Astrocyte (in vitro differentiated cells and primary cell): ENCODE measurements around the gene ZDHHC8.

Experiments used
- EZH2 ChIP-seq: IDR thresholded peaks from 2 replicates; pipeline ENCODE4 v1.6.1; 2012; ENCODE audit warnings: mild to moderate bottlenecking, low read length, inconsistent platforms; ENCODE audit not compliant: insufficient read depth
- TF ChIP-seq, protein P1 (sequence below): IDR thresholded peaks from 2 replicates; pipeline ENCODE4 v1.5.1; 2011; ENCODE audit warnings: low read depth, mild to moderate bottlenecking, inconsistent platforms, low read length, moderate library complexity; ENCODE audit not compliant: insufficient read depth

DNA sequence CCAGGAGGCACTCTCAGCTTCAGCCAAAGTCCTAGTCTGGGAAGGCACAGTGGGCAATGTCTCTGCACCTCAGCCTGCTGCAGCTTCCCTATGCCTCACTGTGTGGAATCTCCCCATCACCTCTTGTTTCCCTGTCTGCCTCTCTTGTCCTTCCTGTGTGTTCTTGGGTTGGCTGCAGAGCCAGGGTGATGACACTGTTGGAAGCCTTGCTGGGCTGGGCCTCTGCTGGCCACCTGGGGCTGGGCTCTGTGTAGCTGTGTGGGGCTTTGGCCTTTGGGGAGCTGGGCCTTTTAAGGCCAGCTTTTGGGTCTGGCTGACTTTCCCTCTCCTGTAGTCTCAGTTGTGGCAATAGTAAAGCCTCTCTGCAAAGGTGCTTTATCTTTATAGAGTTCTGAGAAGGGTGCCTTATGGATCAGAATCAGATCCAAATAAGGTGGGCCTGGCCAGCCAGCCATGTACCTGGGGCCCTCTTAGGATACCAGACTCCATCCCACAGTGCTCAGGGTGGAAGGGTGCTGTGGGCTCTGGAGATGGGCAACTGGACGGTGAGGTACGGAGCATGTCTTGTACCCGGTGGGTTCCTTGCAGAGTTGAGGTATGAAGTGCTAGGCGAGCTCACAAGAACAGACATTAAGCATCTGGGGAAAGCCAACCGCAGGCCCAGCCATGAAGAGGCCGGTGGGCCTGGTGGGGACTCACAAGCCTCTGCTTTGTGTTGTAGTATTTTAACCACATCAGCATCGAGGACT lies 26.0 kb upstream of the ZDHHC8 start:
- TF ChIP-seq, protein P1, sequence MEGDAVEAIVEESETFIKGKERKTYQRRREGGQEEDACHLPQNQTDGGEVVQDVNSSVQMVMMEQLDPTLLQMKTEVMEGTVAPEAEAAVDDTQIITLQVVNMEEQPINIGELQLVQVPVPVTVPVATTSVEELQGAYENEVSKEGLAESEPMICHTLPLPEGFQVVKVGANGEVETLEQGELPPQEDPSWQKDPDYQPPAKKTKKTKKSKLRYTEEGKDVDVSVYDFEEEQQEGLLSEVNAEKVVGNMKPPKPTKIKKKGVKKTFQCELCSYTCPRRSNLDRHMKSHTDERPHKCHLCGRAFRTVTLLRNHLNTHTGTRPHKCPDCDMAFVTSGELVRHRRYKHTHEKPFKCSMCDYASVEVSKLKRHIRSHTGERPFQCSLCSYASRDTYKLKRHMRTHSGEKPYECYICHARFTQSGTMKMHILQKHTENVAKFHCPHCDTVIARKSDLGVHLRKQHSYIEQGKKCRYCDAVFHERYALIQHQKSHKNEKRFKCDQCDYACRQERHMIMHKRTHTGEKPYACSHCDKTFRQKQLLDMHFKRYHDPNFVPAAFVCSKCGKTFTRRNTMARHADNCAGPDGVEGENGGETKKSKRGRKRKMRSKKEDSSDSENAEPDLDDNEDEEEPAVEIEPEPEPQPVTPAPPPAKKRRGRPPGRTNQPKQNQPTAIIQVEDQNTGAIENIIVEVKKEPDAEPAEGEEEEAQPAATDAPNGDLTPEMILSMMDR: no peak
- TF ChIP-seq EZH2: no peak
